H9 (cell line): ENCODE measurements around the gene PHOX2A. TPM values are rescaled to one million over a fixed set of nuclear protein-coding genes. Genes with fewer than 3 reads are reported as not detected.
A peak's percentile ranks its signal among the peaks of the same experiment; 100 is the strongest.

ENCODE experiments used
- DNase-seq: peaks from one replicate; pipeline ENCODE4 v3.0.0-alpha.2; 2017
- H2AFZ ChIP-seq: one replicate; pipeline ENCODE4 v1.6.1; 2013; ENCODE audit warnings: mild to moderate bottlenecking, low read length, control low read depth, moderate library complexity
- H2AK5ac ChIP-seq: 2 replicates; pipeline ENCODE4 v1.6.1; 2013; ENCODE audit warnings: low read length, control low read depth, mixed read lengths; ENCODE audit not compliant: insufficient read length
- H2BK120ac ChIP-seq: one replicate; pipeline ENCODE4 v1.6.1; 2013; ENCODE audit warnings: low read depth, mild to moderate bottlenecking, low read length, control low read depth, inconsistent platforms; ENCODE audit not compliant: poor library complexity, severe bottlenecking
- H2BK12ac ChIP-seq: 2 replicates; pipeline ENCODE4 v1.6.1; 2013; ENCODE audit warnings: low read length, control low read depth, mixed read lengths, low read depth; ENCODE audit not compliant: insufficient read length
- H2BK15ac ChIP-seq: 2 replicates; pipeline ENCODE4 v1.6.1; 2013; ENCODE audit warnings: low read depth, low read length, control low read depth
- H2BK20ac ChIP-seq: one replicate; pipeline ENCODE4 v1.6.1; 2013; ENCODE audit warnings: low read depth, mild to moderate bottlenecking, low read length, control low read depth, inconsistent platforms; ENCODE audit not compliant: poor library complexity, severe bottlenecking
- H2BK5ac ChIP-seq: 2 replicates; pipeline ENCODE4 v1.6.1; 2013; ENCODE audit warnings: low read length, control low read depth, mixed read lengths; ENCODE audit not compliant: insufficient read length
- H3K14ac ChIP-seq: 2 replicates; pipeline ENCODE4 v1.6.1; 2013; ENCODE audit warnings: low read length, control low read depth; ENCODE audit not compliant: insufficient read depth
- H3K18ac ChIP-seq: 2 replicates; pipeline ENCODE4 v1.6.1; 2013; ENCODE audit warnings: low read depth, mild to moderate bottlenecking, mixed read lengths, low read length, control low read depth; ENCODE audit not compliant: insufficient read length
- H3K23ac ChIP-seq: 2 replicates; pipeline ENCODE4 v1.6.1; 2013; ENCODE audit warnings: low read length, control low read depth, mixed read lengths, low read depth; ENCODE audit not compliant: insufficient read length
- H3K23me2 ChIP-seq: 2 replicates; pipeline ENCODE4 v1.6.1; 2013; ENCODE audit warnings: low read depth, mild to moderate bottlenecking, mixed read lengths, low read length, control low read depth; ENCODE audit not compliant: insufficient read length, poor library complexity, severe bottlenecking
- H3K27ac ChIP-seq: 2 replicates; pipeline ENCODE4 v1.5.1; 2013; ENCODE audit warnings: low read length, control low read depth, mixed read lengths, low read depth; ENCODE audit not compliant: insufficient read length
- H3K27me3 ChIP-seq: 2 replicates; pipeline ENCODE4 v1.6.1; 2013; ENCODE audit warnings: low read length, control low read depth, inconsistent platforms; ENCODE audit not compliant: insufficient read depth
- H3K4ac ChIP-seq: 2 replicates; pipeline ENCODE4 v1.6.1; 2013; ENCODE audit warnings: low read depth, mild to moderate bottlenecking, control low read depth, inconsistent platforms, low read length, moderate library complexity
- H3K4me1 ChIP-seq: 2 replicates; pipeline ENCODE4 v1.6.1; 2013; ENCODE audit warnings: low read length, control low read depth, inconsistent platforms; ENCODE audit not compliant: insufficient read depth
- H3K4me2 ChIP-seq: 2 replicates; pipeline ENCODE4 v1.6.1; 2013; ENCODE audit warnings: low read length, control low read depth, mixed read lengths; ENCODE audit not compliant: insufficient read length, insufficient read depth
- H3K56ac ChIP-seq: 2 replicates; pipeline ENCODE4 v1.6.1; 2013; ENCODE audit warnings: low read depth, mild to moderate bottlenecking, mixed read lengths, low read length, control low read depth; ENCODE audit not compliant: insufficient read length
- H3K79me1 ChIP-seq: 2 replicates; pipeline ENCODE4 v1.6.1; 2013; ENCODE audit warnings: low read depth, mild to moderate bottlenecking, moderate library complexity, low read length, control low read depth, inconsistent platforms; ENCODE audit not compliant: insufficient read depth, poor library complexity, severe bottlenecking
- H3K79me2 ChIP-seq: 2 replicates; pipeline ENCODE4 v1.6.1; 2013; ENCODE audit warnings: low read length, control low read depth, inconsistent platforms; ENCODE audit not compliant: insufficient read depth
- H3K9ac ChIP-seq: 2 replicates; pipeline ENCODE4 v1.6.1; 2013; ENCODE audit warnings: low read length, control low read depth, mixed read lengths; ENCODE audit not compliant: insufficient read length; ENCODE audit errors: extremely low read depth
- H3K9me3 ChIP-seq: one replicate; pipeline ENCODE4 v1.6.1; 2013; ENCODE audit warnings: low read depth, low read length, inconsistent platforms; ENCODE audit not compliant: control insufficient read depth
- H3T11ph ChIP-seq: one replicate; pipeline ENCODE4 v1.6.1; 2013; ENCODE audit warnings: mild to moderate bottlenecking, low read length, control low read depth, inconsistent platforms
- H4K20me1 ChIP-seq: one replicate; pipeline ENCODE4 v1.6.1; 2013; ENCODE audit not compliant: control insufficient read depth, insufficient read length, insufficient read depth
- H4K5ac ChIP-seq: 2 replicates; pipeline ENCODE4 v1.6.1; 2013; ENCODE audit warnings: low read depth, mild to moderate bottlenecking, mixed read lengths, low read length, control low read depth; ENCODE audit not compliant: insufficient read length
- H4K8ac ChIP-seq: replicated peaks from 2 replicates; pipeline ENCODE4 v1.6.1; 2013; ENCODE audit warnings: low read length, control low read depth, mixed read lengths, low read depth; ENCODE audit not compliant: insufficient read length
- H4K91ac ChIP-seq: 2 replicates; pipeline ENCODE4 v1.6.1; 2013; ENCODE audit warnings: low read depth, mild to moderate bottlenecking, moderate library complexity, mixed read lengths, low read length, control low read depth; ENCODE audit not compliant: insufficient read length
- H3K27ac Mint-ChIP-seq, 3 experiments: 2 replicates in 2 of 3; 3 replicates in 1 of 3; pipeline ENCODE4 v1.8.0; 2020 to 2021; ENCODE audit warnings: mixed read lengths in 3 of 3, mild to moderate bottlenecking in 1 of 3, moderate library complexity in 1 of 3
- H3K27me3 Mint-ChIP-seq: 2 replicates; pipeline ENCODE4 v1.8.0; 2021; ENCODE audit warnings: low read depth, mild to moderate bottlenecking, moderate library complexity, mixed read lengths
- H3K36me3 Mint-ChIP-seq, 3 experiments: 2 replicates in 2 of 3; 3 replicates in 1 of 3; pipeline ENCODE4 v1.8.0; 2020 to 2021; ENCODE audit warnings: low read depth in 3 of 3, mixed read lengths in 3 of 3; ENCODE audit not compliant: insufficient read depth in 1 of 3
- H3K4me1 Mint-ChIP-seq, 2 experiments: 2 replicates each; pipeline ENCODE4 v1.8.0; 2020; ENCODE audit warnings: mixed read lengths in 2 of 2
- H3K4me3 Mint-ChIP-seq, 2 experiments: 2 replicates in 1 of 2; 3 replicates in 1 of 2; pipeline ENCODE4 v1.8.0; 2020 to 2021; ENCODE audit warnings: mild to moderate bottlenecking in 2 of 2, mixed read lengths in 2 of 2, moderate library complexity in 1 of 2
- H3K9me3 Mint-ChIP-seq, 2 experiments: 2 replicates in 1 of 2; 3 replicates in 1 of 2; pipeline ENCODE4 v1.8.0; 2020; ENCODE audit warnings: mild to moderate bottlenecking in 2 of 2, mixed read lengths in 2 of 2, moderate library complexity in 1 of 2
- WGBS: extraction: QIAGEN DNeasy Blood & Tissue Kit; methylation state at CpG from one replicate; pipeline ENCODE4 v1.1.7; 2013; ENCODE audit warnings: missing lambda C conversion rate, low lambda C conversion rate, mixed read lengths; ENCODE audit not compliant: insufficient read length; ENCODE audit errors: extremely low coverage; 5-methylcytosine and 5-hydroxymethylcytosine counted together
- total RNA-seq: library from RNA; stranded (reverse); gene quantifications from 2 replicates; pipeline ENCODE4 v1.2.1, GENCODE V29; 2021
- TF ChIP-seq, protein P1 (sequence below): fragments of 200-600 bp; sonication (generic); conservative IDR thresholded peaks from 3 replicates; pipeline ENCODE4 v1.8.0; 2021; ENCODE audit warnings: antibody characterized with exemption, mild to moderate bottlenecking

Gene PHOX2A
- total RNA-seq, 1 experiment from 2014 or later: 1.4 TPM

- Histone ChIP-seq H2BK12ac (no peak overlapping the region), H3K27me3 (peaks cover 51% of the 10 kb centered on the region), H3K9me3 (no peaks in the 10 kb centered on the region), H2AK5ac (no peak overlapping the region), H3K79me1 (no peaks in the 10 kb centered on the region), H3K9ac (no peak overlapping the region), H3K4me2 (peak overlapping the region; percentile 51), H2BK15ac (no peak overlapping the region), H3K79me2 (no peaks in the 10 kb centered on the region), H3K23me2 (peaks cover 26% of the 10 kb centered on the region), H2BK20ac (no peak overlapping the region), H2AFZ (no peak overlapping the region), H3K56ac (no peak overlapping the region), H3K27ac (no peak overlapping the region), H3T11ph (no peak overlapping the region), H4K5ac (no peak overlapping the region), H3K23ac (no peak overlapping the region), H3K4ac (no peak overlapping the region), H3K18ac (no peak overlapping the region), H4K20me1 (peaks cover 2% of the 10 kb centered on the region), H4K91ac (no peak overlapping the region), H3K14ac (peak overlapping the region; percentile 58), H2BK120ac (no peak overlapping the region), H4K8ac (no peak overlapping the region), H3K4me1 (peaks cover 5% of the 10 kb centered on the region; the same call in 1 of the 2 replicates), H2BK5ac (no peak overlapping the region)
- WGBS: no CpG with 5 or more reads among the region's 69 CpGs
- H3K36me3 Mint-ChIP-seq: peaks cover 5 to 31% (median 14%) of the 10 kb centered on the region in 3 experiments
- no peak overlapping the region for H3K27ac Mint-ChIP-seq
- H3K9me3 Mint-ChIP-seq: peaks cover 0 to 6% of the 10 kb centered on the region in 2 experiments; a peak in 3 of 5 replicates
- TF ChIP-seq, protein P1, sequence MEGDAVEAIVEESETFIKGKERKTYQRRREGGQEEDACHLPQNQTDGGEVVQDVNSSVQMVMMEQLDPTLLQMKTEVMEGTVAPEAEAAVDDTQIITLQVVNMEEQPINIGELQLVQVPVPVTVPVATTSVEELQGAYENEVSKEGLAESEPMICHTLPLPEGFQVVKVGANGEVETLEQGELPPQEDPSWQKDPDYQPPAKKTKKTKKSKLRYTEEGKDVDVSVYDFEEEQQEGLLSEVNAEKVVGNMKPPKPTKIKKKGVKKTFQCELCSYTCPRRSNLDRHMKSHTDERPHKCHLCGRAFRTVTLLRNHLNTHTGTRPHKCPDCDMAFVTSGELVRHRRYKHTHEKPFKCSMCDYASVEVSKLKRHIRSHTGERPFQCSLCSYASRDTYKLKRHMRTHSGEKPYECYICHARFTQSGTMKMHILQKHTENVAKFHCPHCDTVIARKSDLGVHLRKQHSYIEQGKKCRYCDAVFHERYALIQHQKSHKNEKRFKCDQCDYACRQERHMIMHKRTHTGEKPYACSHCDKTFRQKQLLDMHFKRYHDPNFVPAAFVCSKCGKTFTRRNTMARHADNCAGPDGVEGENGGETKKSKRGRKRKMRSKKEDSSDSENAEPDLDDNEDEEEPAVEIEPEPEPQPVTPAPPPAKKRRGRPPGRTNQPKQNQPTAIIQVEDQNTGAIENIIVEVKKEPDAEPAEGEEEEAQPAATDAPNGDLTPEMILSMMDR: no peak
- H3K4me3 Mint-ChIP-seq: peak overlapping the region; percentile 61 to 85
- peaks cover 33 to 48% of the 10 kb centered on the region in 2 experiments for H3K4me1 Mint-ChIP-seq
- H3K27me3 Mint-ChIP-seq: peaks cover 42% of the 10 kb centered on the region
- DNase-seq: peak; percentile 43
Measured at GRCh38 chr11:72239849-72240460, 4.0 kb downstream of the PHOX2A start.
